NB4 (cell line): ENCODE data around the gene NEK11.

Experiments used
- CTCF ChIP-seq: IDR thresholded peaks from one replicate; pipeline ENCODE4 v1.5.1; 2012; ENCODE audit warnings: low read depth, low read length
- MYC ChIP-seq: IDR thresholded peaks from 2 replicates; pipeline ENCODE4 v1.6.1; 2011; ENCODE audit warnings: low read depth, low read length
- POLR2A ChIP-seq: IDR thresholded peaks from 2 replicates; pipeline ENCODE4 v1.6.1; 2011; ENCODE audit warnings: mild to moderate bottlenecking; ENCODE audit not compliant: insufficient read length; ENCODE audit errors: extremely low read depth

GRCh38 chr3:131239267-131239666 lies 212.6 kb downstream of the NEK11 start:
- TF ChIP-seq CTCF (no peak), POLR2A (no peak), MYC (no peak)
